BE2C (cell line): ENCODE data around the gene ADSL.

Experiments used
- DNase-seq: peaks from one replicate; pipeline ENCODE4 v3.0.0-alpha.2; 2020
- H3K27me3 ChIP-seq: fragments of 250-450 bp; sonication (Bioruptor Pico); 2 replicates; pipeline ENCODE4 v1.5.1; 2020; ENCODE audit warnings: mild to moderate bottlenecking
- H3K36me3 ChIP-seq: fragments of 250-450 bp; sonication (Bioruptor Pico); 2 replicates; pipeline ENCODE4 v1.5.1; 2020; ENCODE audit warnings: mild to moderate bottlenecking
- H3K4me1 ChIP-seq: fragments of 250-450 bp; sonication (Bioruptor Pico); 2 replicates; pipeline ENCODE4 v1.5.1; 2020
- H3K4me3 ChIP-seq: 2 replicates; pipeline ENCODE4 v1.5.1; 2011; ENCODE audit warnings: low read depth, low read length
- H3K9me3 ChIP-seq: fragments of 250-450 bp; sonication (Bioruptor Pico); 2 replicates; pipeline ENCODE4 v1.5.1; 2020
- CTCF ChIP-seq: IDR thresholded peaks from 2 replicates; pipeline ENCODE4 v1.5.1; 2012; ENCODE audit warnings: mild to moderate bottlenecking, low read depth, low read length

Gene ADSL

GRCh38 chr22:40407831-40408717 lies 61.8 kb downstream of the ADSL start:
- no peak for TF ChIP-seq CTCF

GRCh38 chr22:40408718-40409612 lies 62.7 kb downstream of the ADSL start:
- H3K4me1 ChIP-seq, result no peaks in the 10 kb centered on the region
- H3K4me3 ChIP-seq, result no peak overlapping the region
- no peaks in the 10 kb centered on the region for H3K27me3 ChIP-seq
- H3K36me3 ChIP-seq, result peaks cover 76% of the 10 kb centered on the region
- H3K9me3 ChIP-seq, result no peaks in the 10 kb centered on the region
- no peak for DNase-seq
- no peak for TF ChIP-seq CTCF

More at GRCh38 chr22:40407831-40408717, 61.8 kb downstream of the ADSL start:
- Histone ChIP-seq H3K4me1 (no peaks in the 10 kb centered on the region), H3K36me3 (peaks cover 80% of the 10 kb centered on the region), H3K4me3 (no peak overlapping the region), H3K27me3 (no peaks in the 10 kb centered on the region), H3K9me3 (no peaks in the 10 kb centered on the region)
- no peak for DNase-seq

GRCh38 chr22:40409613-40410113 lies 63.4 kb downstream of the ADSL start:
- peaks cover 71% of the 10 kb centered on the region for H3K36me3 ChIP-seq
- H3K9me3 ChIP-seq, result no peaks in the 10 kb centered on the region
- H3K4me3 ChIP-seq, result no peak overlapping the region
- no peaks in the 10 kb centered on the region for H3K4me1 ChIP-seq
- H3K27me3 ChIP-seq, result no peaks in the 10 kb centered on the region
- TF ChIP-seq CTCF, result no peak
- DNase-seq, result no peak

GRCh38 chr22:40410272-40410671 lies 64.0 kb downstream of the ADSL start:
- no peak overlapping the region for H3K4me3 ChIP-seq
- DNase-seq, result no peak
- H3K27me3 ChIP-seq, result no peaks in the 10 kb centered on the region
- no peaks in the 10 kb centered on the region for H3K4me1 ChIP-seq
- peaks cover 67% of the 10 kb centered on the region for H3K36me3 ChIP-seq
- TF ChIP-seq CTCF, result no peak
- H3K9me3 ChIP-seq, result no peaks in the 10 kb centered on the region

- H3K27me3 ChIP-seq, result no peaks in the 10 kb centered on the region
- no peaks in the 10 kb centered on the region for H3K4me1 ChIP-seq
- H3K4me3 ChIP-seq, result no peak overlapping the region
- no peaks in the 10 kb centered on the region for H3K9me3 ChIP-seq
- no peak for DNase-seq
- peaks cover 63% of the 10 kb centered on the region for H3K36me3 ChIP-seq
- no peak for TF ChIP-seq CTCF
Measured at GRCh38 chr22:40410731-40411505, 64.6 kb downstream of the ADSL start.
